ENCODE data around the gene NFATC2IP.
"Not testable (repeated sequence)": the region's sequence is repeated elsewhere in the genome, so short reads cannot be mapped to it uniquely, and the experiment has no call there.

The NFATC2IP gene

DNA sequence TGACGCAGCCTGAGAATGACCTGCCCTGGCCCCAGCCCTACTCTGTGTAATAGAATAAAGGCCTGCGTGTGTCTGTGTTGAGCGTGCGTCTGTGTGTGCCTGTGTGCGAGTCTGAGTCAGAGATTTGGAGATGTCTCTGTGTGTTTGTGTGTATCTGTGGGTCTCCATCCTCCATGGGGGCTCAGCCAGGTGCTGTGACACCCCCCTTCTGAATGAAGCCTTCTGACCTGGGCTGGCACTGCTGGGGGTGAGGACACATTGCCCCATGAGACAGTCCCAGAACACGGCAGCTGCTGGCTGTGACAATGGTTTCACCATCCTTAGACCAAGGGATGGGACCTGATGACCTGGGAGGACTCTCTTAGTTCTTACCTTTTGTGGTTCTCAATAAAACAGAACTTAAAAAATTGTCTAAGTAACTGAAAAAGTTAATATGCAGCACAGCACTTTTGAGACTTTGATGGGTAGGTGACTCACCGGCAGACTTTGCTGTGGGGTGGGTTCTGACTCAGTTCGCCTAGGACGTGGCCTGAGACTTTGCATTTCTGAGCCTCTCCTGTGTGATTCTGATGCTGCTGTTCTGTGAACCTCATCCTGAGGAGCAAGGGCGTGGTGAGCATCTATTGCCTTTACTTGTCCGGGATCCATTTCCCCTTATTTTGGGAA, 39.8 kb downstream of the NFATC2IP start:
- DNase-seq (ENCODE audit: extremely low read depth in 1 of 2, low read depth in 1 of 2): no peak

DNA sequence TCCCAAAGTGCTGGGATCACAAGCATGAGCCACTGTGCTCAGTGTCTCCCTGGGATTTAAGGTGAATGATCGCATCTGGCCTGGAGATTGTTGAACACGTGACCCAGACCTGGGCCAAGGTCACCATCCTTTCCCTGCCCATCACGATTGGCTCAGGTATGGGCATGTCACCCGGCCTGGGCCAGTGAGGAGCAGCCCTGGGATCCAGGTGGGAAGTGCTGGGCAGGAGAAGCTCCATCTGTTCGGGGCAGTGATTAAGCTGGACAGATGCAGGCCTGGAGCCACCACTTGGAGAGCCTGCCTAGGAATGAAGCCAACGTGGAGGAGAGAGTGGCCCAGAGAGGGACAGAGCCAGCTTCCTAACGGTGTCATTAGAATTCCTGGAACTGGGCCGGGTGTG, 41.0 kb downstream of the NFATC2IP start:
- no peak for DNase-seq (ENCODE audit: extremely low read depth in 1 of 2, low read depth in 1 of 2)

GRCh38 chr16:28992496-28992895, 41.8 kb downstream of the NFATC2IP start:
- DNase-seq (ENCODE audit: extremely low read depth in 1 of 2, low read depth in 1 of 2): no peak

DNA sequence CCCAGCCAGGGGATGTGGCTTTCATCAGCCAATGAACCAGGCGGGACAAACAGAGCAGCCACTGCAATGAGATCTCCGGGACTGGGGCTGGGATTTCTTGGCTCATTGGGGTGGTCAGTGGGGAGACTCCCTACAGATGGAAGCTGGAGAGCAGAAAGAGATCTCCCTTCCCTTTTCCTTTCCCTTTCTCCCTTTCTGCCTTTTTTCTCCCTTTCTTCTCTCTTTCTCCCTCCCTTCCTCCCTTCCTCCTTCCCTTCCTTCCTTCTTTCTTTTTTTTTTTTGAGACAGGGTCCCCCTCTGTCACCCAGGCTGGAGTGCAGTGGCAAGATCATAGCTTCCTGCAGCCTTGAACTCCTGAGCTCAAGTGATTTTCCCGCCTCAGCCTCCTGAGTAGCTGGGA, 48.1 kb downstream of the NFATC2IP start:
- no peak for DNase-seq (ENCODE audit: extremely low read depth in 1 of 2, low read depth in 1 of 2)

DNA sequence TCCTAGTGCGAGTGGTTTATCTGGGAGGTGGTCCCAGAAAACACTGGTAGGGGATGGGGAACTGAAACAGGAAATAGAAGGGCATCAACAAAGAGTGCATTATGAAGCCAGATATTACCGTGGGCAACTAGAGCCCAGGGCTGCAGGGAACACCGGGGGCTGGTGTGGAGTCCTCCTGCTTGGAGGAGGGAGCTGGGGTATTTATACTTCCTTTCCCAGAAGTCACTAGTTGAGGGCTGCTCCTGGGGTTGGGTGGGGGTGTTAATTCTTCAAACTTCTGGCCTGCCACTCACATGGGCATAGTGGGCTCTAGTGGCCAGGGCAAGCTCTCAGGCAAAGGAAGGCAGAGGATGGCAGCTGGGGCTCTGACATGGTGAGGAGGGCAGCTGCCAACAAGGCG, 48.8 kb downstream of the NFATC2IP start:
- no peak for DNase-seq (ENCODE audit: extremely low read depth in 1 of 2, low read depth in 1 of 2)

DNA sequence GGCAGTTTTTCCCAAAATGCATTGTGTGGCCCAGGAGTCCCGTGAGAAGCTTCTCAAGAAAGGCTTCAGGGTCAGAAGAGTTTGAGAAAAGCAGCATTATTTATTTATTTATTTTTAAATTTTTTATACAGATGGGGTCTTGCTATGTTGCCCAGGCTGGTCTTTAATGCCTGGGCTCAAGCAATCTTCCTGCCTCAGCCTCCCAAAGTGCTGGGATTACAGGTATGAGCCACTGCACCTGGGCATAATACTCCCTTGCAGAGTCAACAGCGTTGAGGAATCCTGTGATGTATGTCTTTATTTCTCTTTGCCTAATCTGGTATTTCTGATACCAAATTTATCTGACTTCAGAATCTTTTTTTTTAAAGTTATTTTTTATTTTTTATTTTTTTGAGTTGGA, 49.3 kb downstream of the NFATC2IP start:
- DNase-seq (ENCODE audit: extremely low read depth in 1 of 2, low read depth in 1 of 2): no peak

- not testable (repeated sequence) for DNase-seq (ENCODE audit: extremely low read depth in 1 of 2, low read depth in 1 of 2)
Observed at GRCh38 chr16:29004496-29005139, 53.9 kb downstream of the NFATC2IP start.

DNA sequence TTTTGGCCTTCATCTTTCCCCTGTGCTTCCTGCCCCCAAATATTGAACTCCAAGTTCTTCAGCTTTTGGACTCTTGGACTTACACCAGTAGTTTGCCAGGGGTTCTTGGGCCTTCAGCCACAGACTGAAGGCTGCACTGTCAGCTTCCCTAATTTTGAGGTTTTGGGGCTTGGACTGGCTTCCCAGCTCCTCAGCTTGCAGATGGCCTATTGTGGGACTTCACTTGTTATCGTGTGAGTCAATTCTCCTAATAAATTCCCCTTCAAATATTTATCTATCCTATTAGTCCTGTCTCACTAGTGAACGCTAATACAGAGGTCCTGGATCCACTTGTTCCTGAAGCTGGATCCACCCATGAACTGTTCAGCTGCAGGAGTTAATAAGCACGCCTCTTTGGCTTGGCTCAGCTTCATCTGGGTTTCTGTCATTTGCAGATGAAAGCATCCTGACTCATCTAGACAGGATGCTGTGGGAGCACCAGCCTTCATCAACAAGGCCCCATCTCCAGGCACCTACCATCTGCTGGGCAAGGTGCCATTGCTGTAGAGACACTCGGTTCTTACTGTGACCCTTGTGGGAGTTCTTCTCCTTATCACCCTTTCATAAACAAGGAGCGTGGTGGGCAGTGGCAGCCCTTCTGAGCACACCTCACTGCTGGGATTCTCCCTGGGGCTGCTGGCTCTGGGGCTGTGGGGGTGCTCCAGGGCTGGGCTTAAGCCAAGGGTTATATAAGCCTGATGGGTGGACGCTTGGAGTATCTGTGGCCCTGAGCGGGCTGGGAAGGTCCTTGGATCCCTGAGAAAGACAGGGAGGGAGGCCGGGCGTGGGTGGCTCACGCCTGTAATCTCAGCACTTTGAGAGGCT, 57.2 kb downstream of the NFATC2IP start:
- DNase-seq (ENCODE audit: extremely low read depth in 1 of 2, low read depth in 1 of 2): peak; percentile 35 to 37

DNA sequence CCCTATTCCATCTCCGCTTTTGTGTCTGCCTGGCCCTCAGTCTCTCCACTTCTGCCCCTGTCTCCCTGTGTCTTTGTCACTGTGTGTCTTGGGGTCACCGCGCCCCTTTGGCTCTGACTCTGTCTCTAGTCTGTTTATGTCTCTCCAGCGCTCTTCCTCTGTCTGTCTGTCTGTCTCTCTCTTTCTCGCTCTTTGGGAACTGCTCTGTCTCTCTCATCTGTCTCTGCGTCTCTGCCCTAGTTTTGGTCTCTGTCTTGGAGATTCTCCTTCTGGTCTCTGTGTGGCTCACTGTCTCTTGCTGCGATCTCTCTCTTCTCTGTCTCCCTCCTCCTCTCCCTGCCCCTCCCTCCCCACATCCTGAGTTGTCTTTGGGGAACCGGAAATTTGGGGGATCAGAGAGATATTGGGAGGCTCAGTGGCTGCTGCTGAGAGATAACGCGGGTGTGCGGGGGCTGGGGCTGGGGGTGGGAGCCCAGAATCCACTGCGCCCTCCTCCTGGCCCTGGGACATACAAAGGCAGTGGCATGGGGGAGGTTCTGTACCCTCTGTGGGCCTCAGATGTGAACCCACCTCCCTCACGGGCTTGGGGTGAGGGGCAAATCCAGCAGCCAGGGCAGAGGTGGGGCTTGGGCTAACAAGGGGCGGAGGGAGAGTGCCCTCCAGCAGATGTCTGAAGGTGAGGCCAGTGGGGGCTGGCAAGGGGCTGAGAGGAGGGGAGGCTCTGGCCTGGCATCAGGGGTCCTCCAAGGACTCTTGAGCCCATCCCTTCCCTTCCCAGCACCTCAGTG, 58.5 kb downstream of the NFATC2IP start:
- DNase-seq (ENCODE audit: extremely low read depth in 1 of 2, low read depth in 1 of 2): no peak

GRCh38 chr16:29009838-29010166, 59.1 kb downstream of the NFATC2IP start:
- DNase-seq (ENCODE audit: extremely low read depth in 1 of 2, low read depth in 1 of 2): no peak

DNA sequence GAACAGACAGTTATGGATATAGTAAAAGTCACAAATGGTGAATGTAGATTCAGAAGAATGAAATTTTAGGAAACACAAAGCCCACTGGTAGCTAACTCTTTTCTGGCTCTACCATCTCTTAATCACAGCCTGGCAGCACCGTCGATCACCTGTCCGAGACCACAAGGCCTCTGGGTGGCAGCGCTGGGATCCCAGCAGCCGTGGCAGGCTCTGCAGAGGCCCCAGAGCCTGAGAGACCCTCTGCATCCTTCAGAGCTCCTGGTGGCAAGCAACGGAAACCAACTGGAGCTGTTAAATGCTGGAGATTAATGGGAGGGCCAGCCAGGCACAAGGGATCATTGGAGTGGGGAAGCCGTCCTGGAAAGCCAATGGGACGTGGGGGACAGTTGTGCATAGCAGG, 60.4 kb downstream of the NFATC2IP start:
- DNase-seq (ENCODE audit: extremely low read depth in 1 of 2, low read depth in 1 of 2): no peak

DNA sequence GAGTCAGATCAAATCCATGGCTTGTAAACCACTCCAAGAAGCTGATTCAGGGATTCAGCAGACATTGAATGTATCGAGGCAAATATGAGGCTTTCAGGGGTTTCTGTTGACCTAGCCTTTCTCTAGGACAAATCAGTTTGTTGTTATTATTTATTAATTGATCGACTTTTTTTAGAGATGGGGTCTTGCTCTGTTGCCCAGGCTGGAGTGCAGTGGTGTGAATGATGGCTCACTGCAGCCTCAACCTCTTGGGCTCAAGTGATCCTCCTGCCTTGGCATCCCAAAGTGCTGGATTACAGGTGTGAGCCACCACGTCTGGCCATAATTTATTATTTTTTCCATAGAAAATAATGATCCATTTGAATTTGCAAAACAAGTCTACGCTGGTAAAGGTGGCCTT, 61.1 kb downstream of the NFATC2IP start:
- no peak for DNase-seq (ENCODE audit: extremely low read depth in 1 of 2, low read depth in 1 of 2)

GRCh38 chr16:29012913-29013553, 62.3 kb downstream of the NFATC2IP start:
- DNase-seq (ENCODE audit: extremely low read depth in 1 of 2, low read depth in 1 of 2): no peak

DNA sequence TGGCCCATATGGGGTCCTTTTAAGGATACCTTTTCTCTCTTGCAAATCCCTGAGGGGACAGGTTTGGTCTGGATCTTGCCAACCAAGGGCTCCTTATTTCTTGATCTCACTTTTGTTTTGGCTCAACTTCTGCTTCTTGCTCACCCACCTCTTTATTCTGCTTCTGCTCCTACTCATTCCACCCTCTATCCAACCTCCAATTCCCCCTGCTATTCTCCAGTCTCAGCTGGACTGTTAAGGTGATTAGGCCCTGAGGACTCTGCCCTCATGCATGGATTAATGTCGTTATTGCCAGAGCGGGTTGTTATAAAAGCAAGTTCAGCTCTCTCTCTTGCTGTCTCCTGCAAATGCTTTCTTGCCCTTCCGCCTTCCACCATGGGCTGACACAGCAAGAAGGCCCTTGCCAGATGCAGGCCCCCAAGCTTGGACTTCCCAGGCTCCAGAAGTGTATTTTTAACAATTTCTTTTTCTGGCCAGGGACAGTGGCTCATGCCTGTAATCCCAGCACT, 63.9 kb downstream of the NFATC2IP start:
- DNase-seq (ENCODE audit: extremely low read depth in 1 of 2, low read depth in 1 of 2): no peak
